Fibroblast of skin of back (primary cell): ENCODE measurements around the gene SMYD3.

Source experiments
- DNase-seq: peaks from one replicate; pipeline ENCODE4 v3.0.0-alpha.2; 2013

The SMYD3 gene

DNA sequence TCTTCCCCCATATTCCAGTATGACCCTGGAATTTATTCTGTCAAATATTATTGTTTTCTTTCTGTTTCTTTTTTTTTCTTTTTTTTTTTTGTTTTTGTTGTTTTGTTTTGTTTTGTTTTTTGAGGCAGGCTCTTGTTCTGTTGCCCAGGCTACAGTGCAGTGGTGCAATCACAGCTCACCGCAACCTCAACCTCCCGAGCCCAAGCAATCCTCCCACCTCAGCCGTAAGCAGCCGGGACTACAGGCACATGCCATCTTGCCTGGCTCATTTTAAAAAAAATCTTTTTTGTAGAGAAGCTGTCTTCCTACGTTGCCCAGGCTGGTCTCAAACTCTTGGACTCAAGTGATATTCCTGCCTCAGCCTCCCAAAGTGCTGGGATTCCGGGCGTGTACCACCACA is 237.6 kb downstream of the SMYD3 start:
- DNase-seq: no peak

- DNase-seq: no peak
Measured at GRCh38 chr1:246267896-246268295, 239.2 kb downstream of the SMYD3 start.

GRCh38 chr1:246267426-246267825 is 239.7 kb downstream of the SMYD3 start:
- DNase-seq: no peak

- DNase-seq: no peak
Measured at GRCh38 chr1:246265481-246265880, 241.6 kb downstream of the SMYD3 start.

DNA sequence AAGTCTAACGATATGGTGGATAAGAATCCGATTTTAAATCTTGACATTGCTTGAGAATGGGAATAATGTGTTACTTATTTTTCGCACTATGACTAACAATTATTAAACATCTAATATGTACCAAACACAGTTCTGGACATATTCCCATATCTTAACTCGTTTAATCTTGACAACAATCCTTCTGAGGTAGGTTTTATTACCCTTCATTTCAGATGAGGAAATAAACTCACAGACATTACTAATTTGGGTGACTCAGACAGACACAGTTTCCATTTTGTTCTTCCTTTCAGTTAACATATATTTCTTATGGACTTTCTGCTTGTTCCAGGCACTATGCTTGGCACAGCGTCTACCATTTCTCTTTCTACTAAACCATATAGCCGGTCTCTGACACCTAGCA is 244.8 kb downstream of the SMYD3 start:
- no peak for DNase-seq

- DNase-seq: no peak
Measured at GRCh38 chr1:246261639-246262038, 245.4 kb downstream of the SMYD3 start.

DNA sequence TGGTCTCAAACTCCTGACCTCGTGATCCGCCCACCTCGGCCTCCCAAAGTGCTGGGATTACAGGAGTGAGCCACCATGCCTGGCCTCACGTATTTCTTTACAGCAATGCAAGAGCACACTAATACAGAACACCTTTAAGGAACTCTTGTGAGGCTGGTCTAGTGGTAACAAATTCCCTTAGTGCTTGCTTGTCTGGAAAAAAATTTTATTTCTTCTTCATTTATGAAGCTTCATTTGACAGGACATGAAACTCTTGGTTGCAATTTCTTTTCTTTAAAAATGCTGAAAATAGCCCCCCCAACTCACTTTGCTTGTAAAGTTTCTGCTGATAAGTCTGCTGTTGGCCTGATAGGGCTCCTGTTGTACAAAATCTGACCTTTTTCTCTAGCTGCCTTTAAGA is 248.8 kb downstream of the SMYD3 start:
- DNase-seq: no peak

DNA sequence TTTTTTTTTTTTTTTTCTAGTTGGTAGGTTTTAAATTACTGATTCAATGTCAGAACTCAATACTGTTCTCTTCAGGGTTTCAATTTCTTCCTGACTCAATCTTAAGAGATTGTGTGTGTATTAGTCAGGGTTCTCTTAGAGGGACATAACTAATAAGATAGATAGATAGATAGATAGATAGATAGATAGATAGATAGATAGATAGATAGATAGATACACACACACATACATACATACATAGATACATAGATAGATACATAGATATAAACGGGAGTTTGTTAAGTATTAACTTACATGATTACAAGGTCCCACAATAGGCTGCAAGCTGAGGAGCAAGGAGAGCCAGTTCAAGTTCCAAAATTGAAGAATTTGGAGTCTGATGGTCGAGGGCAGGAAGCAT is 251.3 kb downstream of the SMYD3 start:
- no peak for DNase-seq

GRCh38 chr1:246254854-246255253 is 252.2 kb downstream of the SMYD3 start:
- DNase-seq: no peak

DNA sequence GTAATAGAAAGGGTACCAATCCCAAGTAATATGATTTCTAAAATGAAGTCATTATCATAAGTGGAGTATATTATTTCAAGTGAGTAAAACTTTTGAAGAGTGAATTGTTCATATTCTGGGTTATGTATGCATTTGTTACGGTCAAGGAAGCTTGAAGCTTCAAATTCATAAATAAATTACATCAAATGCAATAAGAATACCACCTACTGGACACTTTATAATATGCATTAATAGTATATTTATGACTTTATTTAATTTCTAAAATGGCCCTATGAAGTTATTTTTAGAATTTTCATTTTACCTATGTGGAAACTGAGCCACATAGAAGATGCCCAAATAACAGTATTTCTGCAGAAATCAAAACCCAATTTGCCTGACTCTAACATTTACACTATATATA is 260.6 kb downstream of the SMYD3 start:
- peak; percentile 9 for DNase-seq

GRCh38 chr1:246245541-246245940 is 261.5 kb downstream of the SMYD3 start:
- DNase-seq: peak; percentile 53

GRCh38 chr1:246232126-246232525 is 275.0 kb downstream of the SMYD3 start:
- no peak for DNase-seq

GRCh38 chr1:246226041-246226440 is 281.0 kb downstream of the SMYD3 start:
- DNase-seq: no peak

GRCh38 chr1:246221485-246222255 is 285.4 kb downstream of the SMYD3 start:
- DNase-seq: no peak

DNA sequence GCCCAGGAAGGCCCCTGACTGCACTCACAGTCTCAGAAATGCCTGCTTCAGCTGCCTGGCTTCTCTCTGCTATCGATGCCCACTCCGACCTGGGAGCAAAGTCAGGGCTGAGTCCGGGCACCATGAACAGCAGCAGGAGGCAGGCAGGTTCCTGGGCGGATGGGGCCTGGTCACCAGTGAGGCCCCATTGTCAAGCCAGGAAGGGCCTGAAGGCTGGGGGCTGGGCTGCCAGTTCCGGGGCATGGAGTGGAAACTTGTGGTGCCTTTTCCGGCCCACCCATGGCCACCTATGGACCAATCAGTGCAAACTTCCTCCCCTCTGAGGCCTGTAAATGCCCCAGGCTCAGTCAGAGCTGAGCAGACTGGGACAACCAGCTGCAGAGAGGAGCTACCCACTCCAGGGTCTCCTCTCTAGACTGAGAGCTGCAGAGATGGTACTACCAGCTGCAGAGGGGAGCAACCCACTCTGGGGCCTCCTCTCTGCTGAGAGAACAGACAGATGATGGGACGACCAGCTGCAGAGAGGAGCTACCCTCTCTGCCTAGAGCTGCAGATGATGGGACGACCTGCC is 286.5 kb downstream of the SMYD3 start:
- no peak for DNase-seq

DNA sequence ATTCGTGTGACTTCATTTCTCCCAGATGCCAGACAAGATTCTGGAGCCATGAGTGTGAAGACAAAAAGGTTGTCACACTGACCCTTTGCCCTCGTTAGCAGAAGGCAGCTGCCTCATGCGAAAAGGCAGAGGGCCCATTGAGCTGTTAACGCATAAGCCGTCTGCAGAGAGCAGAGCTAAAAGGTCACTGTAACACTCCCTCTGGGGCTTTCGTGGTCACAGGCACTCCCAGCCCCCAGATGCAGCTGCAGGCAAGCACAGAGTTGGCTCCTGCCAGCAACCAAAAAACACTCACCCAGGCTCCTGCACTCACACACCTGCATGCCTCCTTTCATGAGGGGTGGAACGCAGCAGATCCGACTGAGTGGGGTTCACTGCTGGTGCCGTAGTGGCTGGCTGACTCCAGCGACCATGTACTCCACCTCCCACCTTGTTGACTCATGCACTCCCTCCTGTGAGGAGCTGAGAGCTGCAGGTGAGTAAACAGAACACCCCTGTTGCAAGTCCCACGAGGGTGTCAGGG is 287.5 kb downstream of the SMYD3 start:
- DNase-seq: no peak

DNA sequence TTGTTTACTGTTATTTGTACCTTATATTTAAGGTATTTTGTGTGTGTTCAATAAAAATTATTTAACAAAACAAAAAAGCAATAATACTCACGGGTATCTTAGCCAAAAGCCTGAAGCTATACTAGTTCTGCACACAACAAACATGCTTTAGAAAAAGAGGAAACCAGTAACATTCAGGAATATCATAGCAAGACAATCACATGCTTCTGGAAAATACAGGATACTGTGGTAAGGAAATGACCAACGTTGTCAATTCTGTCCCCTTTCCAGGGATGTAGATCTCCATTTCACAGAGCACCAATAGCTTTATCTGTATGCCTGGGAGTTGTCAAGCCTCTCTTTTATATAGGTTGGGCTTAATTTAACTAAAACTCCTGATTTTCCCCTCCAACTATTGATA is 288.4 kb downstream of the SMYD3 start:
- DNase-seq: no peak

- DNase-seq: no peak
Measured at GRCh38 chr1:246216906-246217305, 290.2 kb downstream of the SMYD3 start.

DNA sequence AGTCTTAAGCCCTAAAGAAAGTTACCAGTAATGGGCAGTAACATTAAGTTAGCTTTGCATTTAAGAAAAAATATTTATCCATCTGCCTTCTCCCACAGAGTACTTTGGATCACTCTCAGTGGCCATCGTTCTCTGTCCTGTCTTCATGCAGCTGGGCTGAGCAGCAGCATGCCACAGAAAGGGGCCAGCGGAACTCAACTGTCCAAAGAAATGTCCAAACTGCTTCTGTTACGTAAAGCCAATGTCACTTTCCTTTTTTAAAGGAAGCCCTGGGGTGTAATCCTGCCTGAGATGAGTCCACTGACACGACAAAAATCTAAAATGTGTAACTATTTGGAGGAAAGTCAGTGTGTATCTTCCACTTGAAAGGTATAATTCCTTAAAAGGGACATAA is 291.6 kb downstream of the SMYD3 start:
- no peak for DNase-seq

GRCh38 chr1:246214708-246215509 is 292.2 kb downstream of the SMYD3 start:
- DNase-seq: peak; percentile 85

GRCh38 chr1:246213947-246214346 is 293.1 kb downstream of the SMYD3 start:
- DNase-seq: no peak

DNA sequence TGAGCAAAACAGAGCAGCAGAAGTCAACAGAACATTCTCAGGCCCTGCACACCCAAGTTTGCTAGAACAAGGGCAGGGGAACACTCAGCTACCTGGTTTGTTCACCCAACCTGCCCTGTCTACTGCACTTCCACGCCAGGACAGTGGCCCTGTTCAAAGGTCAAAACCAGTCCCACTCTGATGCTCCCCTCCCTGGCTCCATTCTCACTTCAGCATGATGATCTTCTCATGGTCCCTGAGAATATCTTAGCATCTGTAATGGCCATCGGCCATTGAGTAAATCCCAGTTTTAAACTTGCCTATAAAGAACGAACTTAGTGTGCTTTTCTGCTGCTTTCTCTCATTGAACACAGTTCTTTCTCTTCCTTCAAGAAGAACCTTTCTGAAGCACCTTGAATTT is 293.6 kb downstream of the SMYD3 start:
- DNase-seq: no peak

- no peak for DNase-seq
Measured at GRCh38 chr1:246213036-246213435, 294.0 kb downstream of the SMYD3 start.

- DNase-seq: no peak
Measured at GRCh38 chr1:246212013-246212412, 295.1 kb downstream of the SMYD3 start.
